ENCODE measurements around the gene STAC2. TPM values are rescaled to one million over a fixed set of nuclear protein-coding genes. Genes with fewer than 3 reads are reported as not detected.

The STAC2 gene
- polyA plus RNA-seq, 2 of the 4 experiments (the other 2 are of a cell fraction) = 0.03 to 0.26 TPM

DNA sequence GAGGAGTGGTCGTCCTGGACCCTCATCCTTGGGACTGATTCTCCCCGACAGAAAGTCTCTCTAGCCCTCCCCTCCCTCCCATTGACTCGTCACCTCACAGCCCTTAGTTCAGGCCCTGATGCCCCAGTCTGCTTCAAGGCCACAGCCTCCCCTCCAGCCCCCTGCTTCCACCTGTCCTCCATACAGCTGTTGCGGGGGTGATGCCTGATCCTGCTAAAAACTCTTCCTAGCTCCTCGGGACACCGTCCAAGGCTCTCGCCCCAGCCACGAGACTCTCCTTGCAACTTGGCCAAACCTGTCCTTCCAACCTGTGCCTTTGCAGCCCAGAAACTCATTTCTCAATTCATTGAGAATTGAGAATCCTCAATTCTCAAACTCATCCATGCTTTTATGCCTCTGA, 6.8 kb downstream of the STAC2 start:
- H3K9me3 ChIP-seq = no peaks in the 10 kb centered on the region
- no peak overlapping the region for H3K4me2 ChIP-seq
- CTCF ChIA-PET = interaction anchor here (0.8 to 31.5 kb wide), 4 partner anchors 8 to 28 kb away, joined by 3 to 1140 read pairs (median 54); no protein-coding TSS in a partner anchor
- POLR2A ChIA-PET = interaction anchor here (1.0 to 1.7 kb wide), 2 partner anchors 12 to 19 kb away, joined by 4 to 6 read pairs; partner anchors contain the start of gene RPL19
- 64% methylated on average over 8 of the region's 8 CpGs for WGBS (ENCODE audit: missing lambda C conversion rate)
- ATAC-seq (no peak), FAIRE-seq (no peak), DNase-seq (ENCODE audit: low read depth in 1 of 2, low spot score in 1 of 2) (no peak)
- no peak overlapping the region for H3K4me3 ChIP-seq
- H3K4me1 ChIP-seq = peaks cover 19% of the 10 kb centered on the region
- TF ChIP-seq KDM1A (IDR thresholded peaks at IDR 0.05; ENCODE audit: low read depth) = no peak
- TF ChIP-seq, protein P1, sequence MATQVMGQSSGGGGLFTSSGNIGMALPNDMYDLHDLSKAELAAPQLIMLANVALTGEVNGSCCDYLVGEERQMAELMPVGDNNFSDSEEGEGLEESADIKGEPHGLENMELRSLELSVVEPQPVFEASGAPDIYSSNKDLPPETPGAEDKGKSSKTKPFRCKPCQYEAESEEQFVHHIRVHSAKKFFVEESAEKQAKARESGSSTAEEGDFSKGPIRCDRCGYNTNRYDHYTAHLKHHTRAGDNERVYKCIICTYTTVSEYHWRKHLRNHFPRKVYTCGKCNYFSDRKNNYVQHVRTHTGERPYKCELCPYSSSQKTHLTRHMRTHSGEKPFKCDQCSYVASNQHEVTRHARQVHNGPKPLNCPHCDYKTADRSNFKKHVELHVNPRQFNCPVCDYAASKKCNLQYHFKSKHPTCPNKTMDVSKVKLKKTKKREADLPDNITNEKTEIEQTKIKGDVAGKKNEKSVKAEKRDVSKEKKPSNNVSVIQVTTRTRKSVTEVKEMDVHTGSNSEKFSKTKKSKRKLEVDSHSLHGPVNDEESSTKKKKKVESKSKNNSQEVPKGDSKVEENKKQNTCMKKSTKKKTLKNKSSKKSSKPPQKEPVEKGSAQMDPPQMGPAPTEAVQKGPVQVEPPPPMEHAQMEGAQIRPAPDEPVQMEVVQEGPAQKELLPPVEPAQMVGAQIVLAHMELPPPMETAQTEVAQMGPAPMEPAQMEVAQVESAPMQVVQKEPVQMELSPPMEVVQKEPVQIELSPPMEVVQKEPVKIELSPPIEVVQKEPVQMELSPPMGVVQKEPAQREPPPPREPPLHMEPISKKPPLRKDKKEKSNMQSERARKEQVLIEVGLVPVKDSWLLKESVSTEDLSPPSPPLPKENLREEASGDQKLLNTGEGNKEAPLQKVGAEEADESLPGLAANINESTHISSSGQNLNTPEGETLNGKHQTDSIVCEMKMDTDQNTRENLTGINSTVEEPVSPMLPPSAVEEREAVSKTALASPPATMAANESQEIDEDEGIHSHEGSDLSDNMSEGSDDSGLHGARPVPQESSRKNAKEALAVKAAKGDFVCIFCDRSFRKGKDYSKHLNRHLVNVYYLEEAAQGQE (IDR thresholded peaks at IDR 0.05) = no peak
- no peak for TF ChIP-seq JUNB (IDR thresholded peaks at IDR 0.05)
- no peak for TF ChIP-seq ZNF302 (CRISPR knock-in tag; IDR thresholded peaks at IDR 0.05)
- no peak for TF ChIP-seq RARB (CRISPR knock-in tag; IDR thresholded peaks at IDR 0.05)
- TF ChIP-seq, protein P2, sequence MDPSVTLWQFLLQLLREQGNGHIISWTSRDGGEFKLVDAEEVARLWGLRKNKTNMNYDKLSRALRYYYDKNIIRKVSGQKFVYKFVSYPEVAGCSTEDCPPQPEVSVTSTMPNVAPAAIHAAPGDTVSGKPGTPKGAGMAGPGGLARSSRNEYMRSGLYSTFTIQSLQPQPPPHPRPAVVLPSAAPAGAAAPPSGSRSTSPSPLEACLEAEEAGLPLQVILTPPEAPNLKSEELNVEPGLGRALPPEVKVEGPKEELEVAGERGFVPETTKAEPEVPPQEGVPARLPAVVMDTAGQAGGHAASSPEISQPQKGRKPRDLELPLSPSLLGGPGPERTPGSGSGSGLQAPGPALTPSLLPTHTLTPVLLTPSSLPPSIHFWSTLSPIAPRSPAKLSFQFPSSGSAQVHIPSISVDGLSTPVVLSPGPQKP (IDR thresholded peaks at IDR 0.05; ENCODE audit: low read depth, low read length) = no peak
- TF ChIP-seq, protein P3, sequence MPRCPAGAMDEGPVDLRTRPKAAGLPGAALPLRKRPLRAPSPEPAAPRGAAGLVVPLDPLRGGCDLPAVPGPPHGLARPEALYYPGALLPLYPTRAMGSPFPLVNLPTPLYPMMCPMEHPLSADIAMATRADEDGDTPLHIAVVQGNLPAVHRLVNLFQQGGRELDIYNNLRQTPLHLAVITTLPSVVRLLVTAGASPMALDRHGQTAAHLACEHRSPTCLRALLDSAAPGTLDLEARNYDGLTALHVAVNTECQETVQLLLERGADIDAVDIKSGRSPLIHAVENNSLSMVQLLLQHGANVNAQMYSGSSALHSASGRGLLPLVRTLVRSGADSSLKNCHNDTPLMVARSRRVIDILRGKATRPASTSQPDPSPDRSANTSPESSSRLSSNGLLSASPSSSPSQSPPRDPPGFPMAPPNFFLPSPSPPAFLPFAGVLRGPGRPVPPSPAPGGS (IDR thresholded peaks at IDR 0.05) = no peak
- no peak for TF ChIP-seq NPAS2 (CRISPR knock-in tag; IDR thresholded peaks at IDR 0.05; ENCODE audit: borderline replicate concordance)
- no peak for TF ChIP-seq EHMT2 (IDR thresholded peaks at IDR 0.05; ENCODE audit: low read depth)
- TF ChIP-seq JUN (IDR thresholded peaks at IDR 0.05) = no peak
- no peak for TF ChIP-seq SREBF2 (IDR thresholded peaks at IDR 0.05)
- TF ChIP-seq HEYL (CRISPR knock-in tag; IDR thresholded peaks at IDR 0.05) = no peak
- TF ChIP-seq POLR2AphosphoS2 (conservative IDR thresholded peaks at IDR 0.05; ENCODE audit: low read length) = no peak
- no peak for TF ChIP-seq RAD21 (conservative IDR thresholded peaks at IDR 0.05 in 1 of 2, IDR thresholded peaks at IDR 0.05 in 1 of 2)
- TF ChIP-seq BHLHE40 (IDR thresholded peaks at IDR 0.05; ENCODE audit: low read depth, low read length) = no peak
- H3K27ac ChIP-seq = no peak overlapping the region; a peak in 1 of 6 replicates

DNA sequence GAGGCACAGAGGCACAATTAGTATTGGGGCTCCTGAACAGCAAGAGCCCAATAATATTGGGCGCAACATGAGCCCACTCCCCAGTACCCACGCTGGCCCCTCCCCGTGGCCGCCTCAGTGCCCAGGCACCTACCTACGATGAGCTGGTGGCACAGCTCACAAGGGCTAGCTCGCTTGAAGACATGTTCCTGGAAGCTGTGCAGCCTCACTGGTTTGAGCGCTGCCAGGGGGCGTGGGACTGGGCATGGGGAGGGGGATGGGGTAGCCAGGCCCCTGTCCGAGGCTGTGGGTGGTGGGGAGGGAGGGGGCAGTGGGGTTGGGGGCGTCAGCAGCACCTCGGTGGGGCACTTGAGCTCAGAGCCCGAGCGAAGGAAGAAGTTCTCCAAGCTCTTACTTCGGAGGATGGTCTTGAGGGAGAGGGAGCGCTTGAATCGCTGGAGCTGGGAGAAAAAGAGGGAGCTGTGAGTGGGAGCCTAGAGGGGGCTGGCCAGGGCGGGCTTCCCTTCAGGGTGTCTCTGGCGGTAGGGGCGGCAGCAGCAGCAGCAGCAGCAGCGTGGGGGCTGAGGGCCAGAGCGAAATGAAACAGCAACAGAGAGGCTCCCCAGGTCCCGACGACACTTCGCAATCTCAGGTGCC, 7.9 kb downstream of the STAC2 start:
- TF ChIP-seq SREBF2 (IDR thresholded peaks at IDR 0.05) (no peak), HOXB5 (CRISPR knock-in tag; IDR thresholded peaks at IDR 0.05) (no peak), CEBPB (IDR thresholded peaks at IDR 0.05) (no peak), KDM1A (IDR thresholded peaks at IDR 0.05; ENCODE audit: low read depth) (no peak), RFX5 (IDR thresholded peaks at IDR 0.05) (no peak), BHLHE40 (IDR thresholded peaks at IDR 0.05; ENCODE audit: low read depth, low read length) (no peak), ESRRA (IDR thresholded peaks at IDR 0.05; ENCODE audit: borderline replicate concordance, low read length) (no peak), RARB (CRISPR knock-in tag; IDR thresholded peaks at IDR 0.05) (no peak), NR3C1 (IDR thresholded peaks at IDR 0.05) (no peak), GATA3 (IDR thresholded peaks at IDR 0.05; ENCODE audit: borderline replicate concordance) (no peak), RAD21 (conservative IDR thresholded peaks at IDR 0.05 in 1 of 2, IDR thresholded peaks at IDR 0.05 in 1 of 2) (no peak)
- TF ChIP-seq, protein P4, sequence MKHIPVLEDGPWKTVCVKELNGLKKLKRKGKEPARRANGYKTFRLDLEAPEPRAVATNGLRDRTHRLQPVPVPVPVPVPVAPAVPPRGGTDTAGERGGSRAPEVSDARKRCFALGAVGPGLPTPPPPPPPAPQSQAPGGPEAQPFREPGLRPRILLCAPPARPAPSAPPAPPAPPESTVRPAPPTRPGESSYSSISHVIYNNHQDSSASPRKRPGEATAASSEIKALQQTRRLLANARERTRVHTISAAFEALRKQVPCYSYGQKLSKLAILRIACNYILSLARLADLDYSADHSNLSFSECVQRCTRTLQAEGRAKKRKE (CRISPR knock-in tag; IDR thresholded peaks at IDR 0.05; ENCODE audit: low read depth) = no peak
- TF ChIP-seq, protein P5, sequence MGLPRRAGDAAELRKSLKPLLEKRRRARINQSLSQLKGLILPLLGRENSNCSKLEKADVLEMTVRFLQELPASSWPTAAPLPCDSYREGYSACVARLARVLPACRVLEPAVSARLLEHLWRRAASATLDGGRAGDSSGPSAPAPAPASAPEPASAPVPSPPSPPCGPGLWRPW (IDR thresholded peaks at IDR 0.05) = no peak
- no peaks in the 10 kb centered on the region for H3K9me3 ChIP-seq
- DNase-seq (ENCODE audit: low read depth in 1 of 2, low spot score in 1 of 2) (no peak), ATAC-seq (no peak), FAIRE-seq (no peak)
- POLR2A ChIA-PET = interaction anchor here (0.6 to 1.7 kb wide), 4 partner anchors 11 to 21 kb away, joined by 3 to 6 read pairs (median 4); partner anchors contain the start of gene RPL19
- H3K4me2 ChIP-seq = peak overlapping the region; percentile 12; the same call in 2 of the 3 replicates
- no peak overlapping the region for H3K4me3 ChIP-seq
- H3K4me1 ChIP-seq = peaks cover 17% of the 10 kb centered on the region
- 44% methylated on average over 19 of the region's 24 CpGs for WGBS (ENCODE audit: missing lambda C conversion rate)
- CTCF ChIA-PET = interaction anchor here (0.7 to 31.5 kb wide), 6 partner anchors 10 to 405 kb away, joined by 3 to 1140 read pairs (median 5); no protein-coding TSS in a partner anchor
- peak overlapping the region in 1 of 2 experiments; percentile 35; a peak in 2 of 6 replicates for H3K27ac ChIP-seq

All from A549 (cell line).